Measurements from ENCODE around the gene OLIG1.

DNA sequence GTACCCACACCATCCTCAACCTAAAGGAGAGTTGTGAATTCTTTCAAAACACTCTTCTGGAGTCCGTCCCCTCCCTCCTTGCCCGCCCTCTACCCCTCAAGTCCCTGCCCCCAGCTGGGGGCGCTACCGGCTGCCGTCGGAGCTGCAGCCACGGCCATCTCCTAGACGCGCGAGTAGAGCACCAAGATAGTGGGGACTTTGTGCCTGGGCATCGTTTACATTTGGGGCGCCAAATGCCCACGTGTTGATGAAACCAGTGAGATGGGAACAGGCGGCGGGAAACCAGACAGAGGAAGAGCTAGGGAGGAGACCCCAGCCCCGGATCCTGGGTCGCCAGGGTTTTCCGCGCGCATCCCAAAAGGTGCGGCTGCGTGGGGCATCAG is 44.8 kb upstream of the OLIG1 start:
- TF ChIP-seq, protein P1, sequence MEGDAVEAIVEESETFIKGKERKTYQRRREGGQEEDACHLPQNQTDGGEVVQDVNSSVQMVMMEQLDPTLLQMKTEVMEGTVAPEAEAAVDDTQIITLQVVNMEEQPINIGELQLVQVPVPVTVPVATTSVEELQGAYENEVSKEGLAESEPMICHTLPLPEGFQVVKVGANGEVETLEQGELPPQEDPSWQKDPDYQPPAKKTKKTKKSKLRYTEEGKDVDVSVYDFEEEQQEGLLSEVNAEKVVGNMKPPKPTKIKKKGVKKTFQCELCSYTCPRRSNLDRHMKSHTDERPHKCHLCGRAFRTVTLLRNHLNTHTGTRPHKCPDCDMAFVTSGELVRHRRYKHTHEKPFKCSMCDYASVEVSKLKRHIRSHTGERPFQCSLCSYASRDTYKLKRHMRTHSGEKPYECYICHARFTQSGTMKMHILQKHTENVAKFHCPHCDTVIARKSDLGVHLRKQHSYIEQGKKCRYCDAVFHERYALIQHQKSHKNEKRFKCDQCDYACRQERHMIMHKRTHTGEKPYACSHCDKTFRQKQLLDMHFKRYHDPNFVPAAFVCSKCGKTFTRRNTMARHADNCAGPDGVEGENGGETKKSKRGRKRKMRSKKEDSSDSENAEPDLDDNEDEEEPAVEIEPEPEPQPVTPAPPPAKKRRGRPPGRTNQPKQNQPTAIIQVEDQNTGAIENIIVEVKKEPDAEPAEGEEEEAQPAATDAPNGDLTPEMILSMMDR (IDR thresholded peaks at IDR 0.05; ENCODE audit: low read depth, low read length): no peak
- TF ChIP-seq EZH2phosphoT487 (IDR thresholded peaks at IDR 0.05; ENCODE audit: low read depth): no peak
